ENCODE data around the gene IL21R. TPM values are rescaled to one million over a fixed set of nuclear protein-coding genes. Genes with fewer than 3 reads are reported as not detected.

Gene IL21R
- total and polyA plus RNA-seq, 10 of the 15 experiments (the other 5 are each of a cell fraction or from before 2014, with no cell fraction given), result 5.3 to 138 (median 82.5) TPM

- TF ChIP-seq MYC (IDR thresholded peaks at IDR 0.05; ENCODE audit: insufficient read depth, insufficient read length, insufficient replicate concordance, low read length, severe bottlenecking), result no peak
- no peak for TF ChIP-seq BCLAF1 (IDR thresholded peaks at IDR 0.05)
- no peak for TF ChIP-seq ZNF274 (IDR thresholded peaks at IDR 0.05; ENCODE audit: insufficient read depth, insufficient read length)
- TF ChIP-seq LARP7 (IDR thresholded peaks at IDR 0.05), result no peak
- TF ChIP-seq PRDM15 (CRISPR knock-in tag; IDR thresholded peaks at IDR 0.05), result no peak
- no peak for TF ChIP-seq HDAC2 (IDR thresholded peaks at IDR 0.05)
- no peak for TF ChIP-seq HCFC1 (IDR thresholded peaks at IDR 0.05; ENCODE audit: low read length)
- peak; percentile 14; the same call in 1 of the 2 replicates for TF ChIP-seq RUNX3 (IDR thresholded peaks at IDR 0.05; ENCODE audit: low read length)
- TF ChIP-seq HDGF (IDR thresholded peaks at IDR 0.05), result no peak
- TF ChIP-seq RAD21 (IDR thresholded peaks at IDR 0.05; ENCODE audit: insufficient read depth, low read depth, low read length), result no peak
- TF ChIP-seq, protein P1, sequence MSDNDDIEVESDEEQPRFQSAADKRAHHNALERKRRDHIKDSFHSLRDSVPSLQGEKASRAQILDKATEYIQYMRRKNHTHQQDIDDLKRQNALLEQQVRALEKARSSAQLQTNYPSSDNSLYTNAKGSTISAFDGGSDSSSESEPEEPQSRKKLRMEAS (IDR thresholded peaks at IDR 0.05; ENCODE audit: low read depth, low read length), result no peak
- no peak for TF ChIP-seq FOXM1 (IDR thresholded peaks at IDR 0.05; ENCODE audit: low read depth, low read length)
- TF ChIP-seq CBX5 (IDR thresholded peaks at IDR 0.05; ENCODE audit: low read depth), result peak; percentile 99
- TF ChIP-seq IRF4 (IDR thresholded peaks at IDR 0.05; ENCODE audit: low read depth, low read length), result no peak
- TF ChIP-seq, protein P2, sequence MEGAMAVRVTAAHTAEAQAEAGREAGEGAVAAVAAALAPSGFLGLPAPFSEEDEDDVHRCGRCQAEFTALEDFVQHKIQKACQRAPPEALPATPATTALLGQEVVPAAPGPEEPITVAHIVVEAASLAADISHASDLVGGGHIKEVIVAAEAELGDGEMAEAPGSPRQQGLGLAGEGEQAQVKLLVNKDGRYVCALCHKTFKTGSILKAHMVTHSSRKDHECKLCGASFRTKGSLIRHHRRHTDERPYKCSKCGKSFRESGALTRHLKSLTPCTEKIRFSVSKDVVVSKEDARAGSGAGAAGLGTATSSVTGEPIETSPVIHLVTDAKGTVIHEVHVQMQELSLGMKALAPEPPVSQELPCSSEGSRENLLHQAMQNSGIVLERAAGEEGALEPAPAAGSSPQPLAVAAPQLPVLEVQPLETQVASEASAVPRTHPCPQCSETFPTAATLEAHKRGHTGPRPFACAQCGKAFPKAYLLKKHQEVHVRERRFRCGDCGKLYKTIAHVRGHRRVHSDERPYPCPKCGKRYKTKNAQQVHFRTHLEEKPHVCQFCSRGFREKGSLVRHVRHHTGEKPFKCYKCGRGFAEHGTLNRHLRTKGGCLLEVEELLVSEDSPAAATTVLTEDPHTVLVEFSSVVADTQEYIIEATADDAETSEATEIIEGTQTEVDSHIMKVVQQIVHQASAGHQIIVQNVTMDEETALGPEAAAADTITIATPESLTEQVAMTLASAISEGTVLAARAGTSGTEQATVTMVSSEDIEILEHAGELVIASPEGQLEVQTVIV (IDR thresholded peaks at IDR 0.05; ENCODE audit: borderline replicate concordance, partially characterized antibody), result no peak
- TF ChIP-seq ATF7 (IDR thresholded peaks at IDR 0.05; ENCODE audit: low read depth), result 0 out of 2 replicates have a peak, but pooled peaks have one; percentile 34
- peak; percentile 81 for TF ChIP-seq KLF5 (IDR thresholded peaks at IDR 0.05; ENCODE audit: partially characterized antibody)
- no peak for TF ChIP-seq POLR2A (IDR thresholded peaks at IDR 0.05; ENCODE audit: low read depth, low read length)
- TF ChIP-seq SMAD1 (IDR thresholded peaks at IDR 0.05; ENCODE audit: low read depth, partially characterized antibody), result no peak
- peak; percentile 32; the same call in 1 of the 2 replicates for TF ChIP-seq KDM1A (IDR thresholded peaks at IDR 0.05; ENCODE audit: borderline replicate concordance)
- TF ChIP-seq SPI1 (IDR thresholded peaks at IDR 0.05; ENCODE audit: borderline replicate concordance, insufficient read depth, low read depth, low read length), result no peak
- no peak for TF ChIP-seq CHD4 (IDR thresholded peaks at IDR 0.05)
- no peak for TF ChIP-seq SRF (IDR thresholded peaks at IDR 0.05; ENCODE audit: low read depth in 2 of 2, low read length in 2 of 2)
These were observed 20.2 kb downstream of the IL21R start (continued) for GRCh38 chr16:27421961-27422740.
